ENCODE results near the gene CHRNB2. TPM values are rescaled to one million over a fixed set of nuclear protein-coding genes. Genes with fewer than 3 reads are reported as not detected.

CHRNB2 gene
- total and polyA plus RNA-seq, 2 donors (not counting 3 experiments of a cell fraction or from before 2014, with no cell fraction given) = not detected

DNA sequence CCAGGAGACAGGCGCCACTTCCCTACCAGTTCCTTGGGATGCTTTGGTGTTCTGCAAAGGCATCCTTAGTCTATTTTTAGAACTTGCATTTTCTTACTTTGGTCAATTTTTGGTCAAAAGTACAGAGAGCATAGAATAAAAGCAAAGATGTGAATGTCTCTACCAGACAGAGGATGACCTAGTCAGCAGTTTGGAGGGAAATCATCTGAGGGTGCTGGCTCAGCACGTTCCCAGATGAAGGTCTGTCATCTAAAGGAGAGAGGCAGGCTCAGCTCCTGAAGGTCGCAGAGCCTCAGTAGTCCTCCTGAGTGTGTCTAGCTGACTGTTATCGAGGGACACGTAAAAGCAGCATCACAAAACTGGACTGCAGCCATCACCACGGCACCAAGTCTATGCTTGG is 15.3 kb downstream of the CHRNB2 start:
- Histone ChIP-seq H3K79me2 (ENCODE audit: control insufficient read depth, insufficient read depth, low read length) (no peaks in the 10 kb centered on the region), H3K4me1 (ENCODE audit: control insufficient read depth, extremely low read depth, insufficient read depth, low read length) (peaks cover 28% of the 10 kb centered on the region), H3K36me3 (ENCODE audit: control insufficient read depth in 2 of 2, extremely low read depth in 1 of 2, insufficient read depth in 2 of 2, low read length in 2 of 2) (peaks cover 29 to 61% of the 10 kb centered on the region in 2 experiments), H3K27ac (ENCODE audit: insufficient read depth, low read depth, low read length) (peak overlapping the region; percentile 58), H3K9me1 (replicated peaks; ENCODE audit: control insufficient read depth, extremely low read depth, insufficient read depth, low read length) (no peaks in the 10 kb centered on the region), H3K4me2 (ENCODE audit: insufficient read depth, low read length) (no peak overlapping the region), H3K9ac (replicated peaks; ENCODE audit: extremely low read depth, insufficient read depth, low read length) (no peak overlapping the region), H3K4me3 (replicated peaks in 1 of 3; ENCODE audit: insufficient read depth in 1 of 3, low read depth in 1 of 3, low read length in 3 of 3) (no peak overlapping the region), H2AFZ (ENCODE audit: low read depth, low read length) (no peak overlapping the region), H3K9me3 (replicated peaks; ENCODE audit: control insufficient read depth, insufficient read depth, low read length) (no peaks in the 10 kb centered on the region), H4K20me1 (replicated peaks; ENCODE audit: control insufficient read depth, extremely low read depth, insufficient read depth, low read length) (peaks cover 2% of the 10 kb centered on the region), H3K27me3 (ENCODE audit: control insufficient read depth in 2 of 2, insufficient read depth in 2 of 2, low read length in 2 of 2) (no peaks in the 10 kb centered on the region)
- ChIA-PET CTCF (no interaction called here), POLR2A (no interaction called here)
- intact Hi-C loops (cut with micrococcal nuclease) (no loop called here), dilution Hi-C loops (cut with MboI; ENCODE audit: extremely low pct_ligation_motif_present, low sequenced_read_pairs) (no loop called here)
- no peak for TF ChIP-seq FOS (IDR thresholded peaks at IDR 0.05; ENCODE audit: borderline replicate concordance, insufficient read depth, low read length)
- no peak for TF ChIP-seq JUN (IDR thresholded peaks at IDR 0.05; ENCODE audit: borderline replicate concordance, insufficient read depth, insufficient read length, low read depth)
- TF ChIP-seq MYC (IDR thresholded peaks at IDR 0.05; ENCODE audit: low read depth, low read length) = no peak
- TF ChIP-seq, protein P1, sequence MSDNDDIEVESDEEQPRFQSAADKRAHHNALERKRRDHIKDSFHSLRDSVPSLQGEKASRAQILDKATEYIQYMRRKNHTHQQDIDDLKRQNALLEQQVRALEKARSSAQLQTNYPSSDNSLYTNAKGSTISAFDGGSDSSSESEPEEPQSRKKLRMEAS (IDR thresholded peaks at IDR 0.05; ENCODE audit: insufficient read depth, insufficient read length) = no peak
- no peak for TF ChIP-seq POLR2A (IDR thresholded peaks at IDR 0.05; ENCODE audit: low read depth, low read length)
- TF ChIP-seq, protein P2, sequence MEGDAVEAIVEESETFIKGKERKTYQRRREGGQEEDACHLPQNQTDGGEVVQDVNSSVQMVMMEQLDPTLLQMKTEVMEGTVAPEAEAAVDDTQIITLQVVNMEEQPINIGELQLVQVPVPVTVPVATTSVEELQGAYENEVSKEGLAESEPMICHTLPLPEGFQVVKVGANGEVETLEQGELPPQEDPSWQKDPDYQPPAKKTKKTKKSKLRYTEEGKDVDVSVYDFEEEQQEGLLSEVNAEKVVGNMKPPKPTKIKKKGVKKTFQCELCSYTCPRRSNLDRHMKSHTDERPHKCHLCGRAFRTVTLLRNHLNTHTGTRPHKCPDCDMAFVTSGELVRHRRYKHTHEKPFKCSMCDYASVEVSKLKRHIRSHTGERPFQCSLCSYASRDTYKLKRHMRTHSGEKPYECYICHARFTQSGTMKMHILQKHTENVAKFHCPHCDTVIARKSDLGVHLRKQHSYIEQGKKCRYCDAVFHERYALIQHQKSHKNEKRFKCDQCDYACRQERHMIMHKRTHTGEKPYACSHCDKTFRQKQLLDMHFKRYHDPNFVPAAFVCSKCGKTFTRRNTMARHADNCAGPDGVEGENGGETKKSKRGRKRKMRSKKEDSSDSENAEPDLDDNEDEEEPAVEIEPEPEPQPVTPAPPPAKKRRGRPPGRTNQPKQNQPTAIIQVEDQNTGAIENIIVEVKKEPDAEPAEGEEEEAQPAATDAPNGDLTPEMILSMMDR (IDR thresholded peaks at IDR 0.05; ENCODE audit: extremely low read depth in 1 of 2, insufficient read depth in 1 of 2, low read depth in 1 of 2, low read length in 2 of 2) = no peak
- no peak for TF ChIP-seq EZH2 (IDR thresholded peaks at IDR 0.05; ENCODE audit: borderline replicate concordance, low read depth, low read length, severe bottlenecking)
- TF ChIP-seq GATA2 (IDR thresholded peaks at IDR 0.05; ENCODE audit: insufficient read depth, insufficient read length, low read depth, low read length) = no peak
- TF ChIP-seq POLR2AphosphoS5 (IDR thresholded peaks at IDR 0.05; ENCODE audit: insufficient read depth, low read depth, low read length) = no peak
- FAIRE-seq (no peak), DNase-seq (ENCODE audit: low read depth, low spot score) (no peak)
- no TSS peak for BruUV-seq (replicated peaks)
